Endometrial microvascular endothelial cells (primary cell): ENCODE results near the gene TTC12. TPM values are rescaled to one million over a fixed set of nuclear protein-coding genes. Genes with fewer than 3 reads are reported as not detected.
"Not testable (repeated sequence)": the region's sequence is repeated elsewhere in the genome, so short reads cannot be mapped to it uniquely, and the experiment has no call there.

Source experiments
- in situ Hi-C: cut with HindIII; loops from 2 replicates; pipeline ENCODE4 v1.10.0; 2017; ENCODE audit warnings: low sequenced_read_pairs, low pct_unique_long_range_greater_than_20kb; ENCODE audit errors: inconsistent ontology term
- total RNA-seq: library from RNA; depleted of rRNA; stranded (reverse); fragments of >200 nt; gene quantifications from one replicate; pipeline ENCODE4 v1.2.3, GENCODE V29; 2015; ENCODE audit errors: inconsistent ontology term

The TTC12 gene
- total RNA-seq, 1 donor from 2014 or later, result 4.8 TPM

DNA sequence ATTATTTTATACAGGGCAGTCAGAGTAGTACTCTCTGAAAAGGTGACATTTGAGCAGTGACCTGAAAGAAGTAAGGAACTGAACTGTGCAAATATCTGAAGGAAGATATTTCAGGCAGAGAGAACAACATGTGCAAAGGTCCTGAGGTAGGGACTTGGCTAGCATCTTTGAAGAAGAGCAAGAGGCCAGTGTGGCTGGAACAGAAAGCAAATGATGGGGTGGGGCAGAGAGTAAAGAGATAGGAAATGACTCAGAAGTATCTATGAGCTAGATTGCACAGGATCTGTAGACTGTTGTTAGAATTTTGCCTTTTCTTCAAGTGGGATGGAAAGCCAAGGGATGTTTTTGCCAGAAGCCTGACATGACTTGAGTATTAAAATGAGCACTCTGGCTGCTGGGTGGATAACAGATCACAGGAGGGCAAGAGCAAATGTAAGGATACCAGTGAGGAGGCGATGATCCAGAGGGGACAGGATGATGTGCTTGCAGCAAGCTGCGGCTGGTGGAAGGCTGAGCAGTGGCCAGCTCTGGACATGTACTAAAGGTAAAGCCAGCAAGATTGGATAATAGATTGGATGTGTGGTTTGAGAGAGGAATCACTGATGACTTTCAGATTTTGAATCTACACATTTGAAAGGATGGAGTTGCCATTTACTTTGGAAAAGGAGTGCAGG is 33.2 kb upstream of the TTC12 start:
- in situ Hi-C loops, result no loop called here

DNA sequence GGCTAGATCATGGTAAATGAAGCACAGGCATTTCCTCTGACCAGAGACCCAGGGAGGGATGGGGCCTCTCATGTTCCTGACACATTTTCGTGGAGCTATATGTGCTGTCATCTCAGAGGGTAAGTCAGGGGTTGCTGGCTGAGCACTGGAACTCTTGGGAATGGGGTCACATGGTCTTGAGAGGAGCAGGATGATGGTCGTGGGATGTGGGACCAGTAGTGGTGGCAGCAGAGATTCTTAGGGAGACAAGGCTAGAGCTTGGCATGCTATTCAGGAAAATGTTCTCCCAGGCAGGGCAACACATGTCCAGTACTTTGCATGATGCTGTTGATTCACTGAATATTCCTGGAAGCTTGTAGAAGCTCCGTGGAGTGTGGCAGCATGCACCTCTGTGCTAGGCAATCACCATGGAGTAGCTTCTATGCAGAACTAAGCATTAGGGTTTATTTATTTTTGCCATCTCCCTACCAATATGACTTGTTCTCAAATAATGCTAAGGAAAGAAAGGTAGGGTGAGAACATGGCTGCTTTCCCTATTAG is 31.4 kb upstream of the TTC12 start:
- in situ Hi-C loops, result no loop called here

DNA sequence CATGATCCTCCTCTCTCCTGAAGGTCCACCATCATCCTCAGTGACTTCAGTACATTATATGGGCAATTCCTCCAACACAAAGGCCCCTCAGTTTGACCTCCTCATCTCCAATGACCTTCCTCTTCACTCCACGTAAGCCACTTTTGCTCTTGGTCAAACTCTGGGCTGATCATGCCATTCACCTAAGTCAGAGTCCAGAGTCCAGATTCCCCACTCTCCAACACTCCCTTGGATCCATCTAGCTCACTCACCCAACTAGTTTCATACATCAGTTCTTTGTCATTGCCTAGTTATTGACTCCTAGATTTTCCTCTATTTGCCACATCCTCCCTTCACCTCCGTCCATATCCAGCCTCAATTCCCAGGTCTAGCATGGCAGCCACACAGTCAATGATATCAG is 30.5 kb upstream of the TTC12 start:
- in situ Hi-C loops, result no loop called here

DNA sequence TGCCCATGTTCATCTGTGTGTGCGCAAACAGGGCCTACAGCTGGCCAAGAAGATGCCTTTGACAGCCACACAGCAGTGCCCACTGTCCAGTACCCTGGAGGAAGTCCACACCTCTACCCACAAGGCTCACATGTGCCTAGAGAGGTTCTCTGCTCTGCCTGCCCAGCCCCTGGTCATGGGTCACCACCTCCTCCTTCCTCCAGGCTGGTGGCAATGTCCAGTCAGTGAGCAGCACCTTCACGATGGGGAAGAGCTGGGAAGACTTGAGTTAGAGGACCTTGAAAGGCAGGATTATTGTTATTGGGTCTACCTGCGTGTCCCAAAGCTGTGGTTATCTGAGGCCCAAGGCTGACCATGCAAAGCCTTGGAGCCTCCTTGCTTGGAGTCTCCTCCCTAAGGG is 28.4 kb upstream of the TTC12 start:
- in situ Hi-C loops, result no loop called here

DNA sequence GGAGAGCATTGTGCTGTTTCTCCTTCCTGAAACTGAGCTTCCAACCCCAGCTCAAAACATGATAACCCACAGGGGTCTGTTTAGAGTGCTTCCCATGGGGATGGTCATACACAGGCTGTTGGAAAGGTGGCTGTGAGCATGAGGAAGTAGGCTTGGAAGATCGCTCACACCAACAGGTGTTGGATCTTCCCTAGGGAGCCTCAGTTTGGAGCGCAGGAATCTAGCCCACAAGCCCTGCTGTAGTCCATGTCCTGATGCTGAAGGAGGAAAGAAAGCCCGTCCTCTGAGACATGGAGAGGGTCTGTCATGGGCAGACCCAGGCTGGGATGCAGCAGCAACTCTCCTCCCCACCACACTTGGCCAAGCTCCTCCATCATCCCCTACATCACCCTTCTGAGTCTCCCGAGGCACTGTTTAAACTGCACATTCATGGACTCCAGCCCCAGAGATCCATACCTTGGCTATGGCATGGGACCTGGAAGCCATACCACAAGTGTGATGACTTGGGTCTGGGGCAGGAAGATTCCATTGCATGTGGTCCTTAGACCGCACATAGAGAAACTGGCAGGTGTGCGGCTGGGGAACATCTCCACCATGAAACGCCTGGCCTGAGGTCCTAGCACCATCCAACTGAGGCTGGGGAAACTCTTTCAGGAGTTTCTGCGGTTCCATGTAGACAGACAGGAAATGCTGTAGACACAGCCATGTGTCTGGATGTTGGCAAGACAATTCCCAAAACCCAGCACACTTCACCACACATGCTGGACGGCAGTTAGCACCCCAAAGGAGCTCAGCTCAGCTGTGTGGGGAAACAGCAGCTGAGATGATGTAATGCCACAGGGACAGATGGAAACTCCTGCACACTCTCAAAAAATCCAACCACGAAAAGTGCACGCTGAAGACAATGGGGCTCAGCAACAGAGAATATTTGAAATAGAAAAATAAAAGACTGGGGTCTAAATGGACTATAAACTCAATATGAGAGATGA is 27.6 kb upstream of the TTC12 start:
- in situ Hi-C loops, result no loop called here

DNA sequence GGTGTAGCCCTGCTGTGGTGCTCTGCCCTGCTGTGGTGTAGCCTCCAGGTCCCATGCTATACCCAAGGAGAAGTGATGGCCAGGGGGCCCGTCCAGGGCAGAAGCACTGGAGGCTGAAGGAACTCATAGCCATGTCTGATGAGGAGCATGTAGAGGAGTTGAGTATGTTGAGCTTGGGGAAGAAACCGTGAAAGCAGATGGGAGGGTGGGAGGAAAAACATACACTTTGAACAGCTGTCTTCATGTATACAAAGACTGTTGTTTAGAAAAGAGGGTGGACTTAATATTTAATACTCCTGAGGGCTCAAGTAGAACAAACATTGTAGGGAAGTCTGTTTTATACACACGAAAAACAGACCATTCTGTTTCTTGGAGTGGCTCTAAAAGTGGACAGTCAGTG is 26.6 kb upstream of the TTC12 start:
- in situ Hi-C loops, result no loop called here

DNA sequence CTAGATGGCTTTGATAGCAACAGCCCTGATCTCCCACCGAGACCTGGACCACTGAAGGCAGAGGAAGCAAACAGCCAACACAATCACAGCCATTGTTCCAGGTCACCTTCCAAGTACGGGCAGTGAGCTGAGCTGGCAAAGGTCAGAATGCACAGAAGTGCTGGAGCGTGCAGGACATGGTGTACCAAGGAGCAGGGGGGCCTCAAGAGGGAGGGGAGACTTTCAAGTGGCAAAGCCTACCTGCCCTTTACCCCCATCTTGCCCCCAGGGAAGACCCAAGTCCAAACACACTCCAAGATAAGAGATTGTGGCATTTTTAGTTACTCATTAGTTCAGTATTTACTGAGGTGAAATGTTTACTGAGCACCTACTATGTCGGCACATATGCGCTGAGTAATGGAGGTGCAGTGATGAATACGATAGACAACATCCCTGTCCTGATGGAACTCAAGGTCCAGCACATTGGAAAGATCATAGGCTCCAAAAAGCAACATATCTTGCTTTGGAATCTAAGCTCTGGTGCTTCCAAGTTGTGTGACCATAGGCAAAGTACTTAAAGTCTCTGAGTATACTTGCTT is 26.0 kb upstream of the TTC12 start:
- in situ Hi-C loops, result no loop called here

DNA sequence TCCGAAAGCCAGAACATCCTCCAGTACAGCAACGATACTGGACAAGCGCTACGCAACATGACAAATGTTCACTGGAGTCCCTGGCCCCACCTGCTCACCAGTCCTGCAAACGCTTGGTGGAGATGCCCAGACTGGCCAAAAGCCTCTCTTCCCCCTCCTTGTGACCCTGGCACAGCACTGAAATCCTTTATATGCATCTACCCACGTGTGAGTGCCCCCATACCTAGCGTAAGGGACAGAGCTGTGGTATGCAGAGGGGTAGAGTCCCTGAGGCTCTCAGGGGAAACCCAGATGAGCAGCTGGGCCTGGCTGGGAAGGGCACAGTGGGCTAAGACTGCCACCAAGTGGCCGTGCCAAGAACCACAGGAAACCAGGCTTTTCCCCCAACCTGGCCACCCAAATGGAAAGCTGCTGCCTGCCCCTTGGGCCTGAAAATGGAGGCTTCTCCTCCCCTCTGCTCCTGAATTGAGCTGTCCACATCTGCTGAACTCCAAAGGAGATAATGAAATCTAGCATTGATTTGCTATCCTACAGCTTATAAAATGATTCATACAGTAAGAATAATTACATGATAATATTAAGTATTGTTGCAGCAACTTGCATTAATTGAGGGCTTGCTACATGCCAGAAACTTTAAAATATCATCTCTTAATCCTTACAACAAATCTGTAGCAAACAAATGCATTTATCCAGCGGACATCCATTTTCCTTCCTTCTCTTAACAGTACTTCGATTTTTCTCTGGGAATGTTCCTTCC is 24.8 kb upstream of the TTC12 start:
- in situ Hi-C loops, result no loop called here

DNA sequence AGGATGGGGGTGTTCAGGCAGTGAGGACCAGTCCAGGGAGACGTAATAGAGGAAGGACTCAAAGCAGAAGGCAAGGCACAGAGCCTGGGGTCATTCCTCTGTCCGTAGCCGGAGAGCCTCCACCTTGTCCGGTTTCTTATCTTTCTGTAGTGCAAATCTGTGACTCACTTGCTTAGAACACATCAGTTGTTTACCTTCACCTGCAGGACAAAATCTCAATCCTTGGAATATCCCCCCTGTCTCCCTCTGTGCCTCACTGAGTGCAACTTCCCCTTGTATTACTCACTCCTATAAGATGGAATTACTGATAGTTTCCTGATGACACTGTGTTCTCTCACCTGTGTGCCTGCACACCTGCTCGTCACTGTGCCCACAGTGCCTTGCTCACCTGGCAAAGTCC is 20.4 kb upstream of the TTC12 start:
- in situ Hi-C loops, result no loop called here

DNA sequence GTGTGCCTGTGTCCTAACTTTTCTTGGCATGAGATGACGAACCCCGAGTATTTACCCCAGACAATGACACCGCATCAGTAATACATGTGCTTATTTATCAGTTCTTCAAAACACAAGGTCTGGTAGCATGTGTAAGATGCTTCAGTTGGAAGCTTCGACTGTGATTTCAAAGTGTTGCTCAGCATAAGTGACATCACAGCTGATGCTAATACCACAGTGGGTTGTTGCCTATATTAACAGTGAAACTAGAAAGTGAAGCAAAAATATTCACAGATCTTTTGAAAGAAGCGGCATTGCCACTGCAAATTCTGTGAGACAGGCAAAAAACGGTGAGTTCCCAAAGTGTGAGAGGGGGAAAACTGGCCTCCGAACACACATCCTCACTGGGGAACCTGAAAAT is 18.4 kb upstream of the TTC12 start:
- in situ Hi-C loops, result no loop called here

DNA sequence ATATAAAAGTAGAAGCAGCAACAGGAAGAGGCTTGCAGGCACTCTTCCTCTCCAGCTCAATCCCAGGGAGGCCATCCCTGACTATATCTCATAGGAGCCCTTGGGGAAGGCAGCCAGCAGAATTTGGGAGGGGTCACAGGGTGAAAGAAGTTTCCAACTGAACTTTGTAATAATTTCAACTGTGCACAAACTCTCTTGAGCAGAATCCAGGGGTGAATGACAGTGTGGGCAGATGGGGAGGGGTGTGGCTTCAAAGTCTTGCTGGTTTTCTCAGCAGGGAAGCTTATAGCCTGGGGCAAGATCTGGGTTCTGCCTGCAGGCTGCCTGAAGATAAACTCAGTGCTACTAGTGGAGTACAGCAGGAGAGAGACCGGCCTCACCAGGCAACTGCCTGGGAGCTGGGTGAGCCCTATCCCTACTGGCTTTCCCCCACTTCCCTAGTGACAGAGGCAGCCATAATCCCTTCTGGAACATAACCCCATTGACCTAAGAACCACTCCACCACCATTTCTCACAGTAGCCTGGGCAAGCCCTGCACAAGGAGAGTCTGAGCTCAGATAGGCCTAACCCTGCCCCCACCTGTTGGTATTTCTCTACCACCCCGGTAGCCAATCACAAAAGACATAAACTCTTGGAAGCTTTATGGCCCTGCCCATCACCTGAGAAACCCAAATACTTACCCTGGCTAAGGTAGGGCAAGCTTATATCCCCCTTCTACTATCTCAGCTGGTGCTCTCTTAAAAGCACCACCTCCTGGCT is 17.8 kb upstream of the TTC12 start:
- in situ Hi-C loops, result no loop called here

DNA sequence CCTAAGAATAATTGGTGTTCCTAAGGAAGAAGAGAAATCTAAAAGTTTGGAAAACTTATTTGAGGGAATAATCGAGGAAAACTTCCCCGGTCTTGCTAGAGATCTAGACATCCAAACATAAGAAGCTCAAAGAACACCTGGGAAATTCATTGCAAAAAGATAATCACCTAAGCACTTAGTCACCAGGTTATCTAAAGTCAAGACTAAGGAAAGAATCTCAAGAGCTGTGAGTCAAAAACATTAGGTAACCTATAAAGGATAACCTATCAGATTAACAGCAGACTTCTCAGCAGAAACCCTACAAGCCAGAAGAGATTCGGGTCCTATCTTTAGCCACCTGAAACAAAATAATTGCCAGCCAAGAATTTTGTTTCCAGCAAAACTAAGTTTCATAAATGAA is 15.9 kb upstream of the TTC12 start:
- in situ Hi-C loops, result not testable (repeated sequence)

DNA sequence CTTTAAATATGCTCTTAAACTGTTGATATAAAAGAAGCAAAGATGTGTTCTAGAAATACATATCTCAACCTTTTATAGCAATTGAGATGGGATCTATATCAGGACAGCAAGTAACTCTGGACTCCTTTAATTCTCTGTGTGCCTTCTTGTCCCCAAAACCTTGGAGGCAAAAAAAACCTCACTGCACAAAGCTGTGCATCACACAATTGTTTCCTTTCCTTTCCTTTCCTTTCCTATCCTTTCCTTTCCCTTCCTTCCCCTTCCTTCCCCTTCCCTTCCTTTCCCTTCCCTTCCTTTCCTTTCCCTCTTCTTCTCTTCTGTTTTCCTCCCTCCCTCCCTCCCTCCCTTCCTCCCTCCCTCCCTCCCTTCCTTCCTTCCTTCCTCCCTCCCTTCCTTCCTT is 9.5 kb upstream of the TTC12 start:
- in situ Hi-C loops, result no loop called here

DNA sequence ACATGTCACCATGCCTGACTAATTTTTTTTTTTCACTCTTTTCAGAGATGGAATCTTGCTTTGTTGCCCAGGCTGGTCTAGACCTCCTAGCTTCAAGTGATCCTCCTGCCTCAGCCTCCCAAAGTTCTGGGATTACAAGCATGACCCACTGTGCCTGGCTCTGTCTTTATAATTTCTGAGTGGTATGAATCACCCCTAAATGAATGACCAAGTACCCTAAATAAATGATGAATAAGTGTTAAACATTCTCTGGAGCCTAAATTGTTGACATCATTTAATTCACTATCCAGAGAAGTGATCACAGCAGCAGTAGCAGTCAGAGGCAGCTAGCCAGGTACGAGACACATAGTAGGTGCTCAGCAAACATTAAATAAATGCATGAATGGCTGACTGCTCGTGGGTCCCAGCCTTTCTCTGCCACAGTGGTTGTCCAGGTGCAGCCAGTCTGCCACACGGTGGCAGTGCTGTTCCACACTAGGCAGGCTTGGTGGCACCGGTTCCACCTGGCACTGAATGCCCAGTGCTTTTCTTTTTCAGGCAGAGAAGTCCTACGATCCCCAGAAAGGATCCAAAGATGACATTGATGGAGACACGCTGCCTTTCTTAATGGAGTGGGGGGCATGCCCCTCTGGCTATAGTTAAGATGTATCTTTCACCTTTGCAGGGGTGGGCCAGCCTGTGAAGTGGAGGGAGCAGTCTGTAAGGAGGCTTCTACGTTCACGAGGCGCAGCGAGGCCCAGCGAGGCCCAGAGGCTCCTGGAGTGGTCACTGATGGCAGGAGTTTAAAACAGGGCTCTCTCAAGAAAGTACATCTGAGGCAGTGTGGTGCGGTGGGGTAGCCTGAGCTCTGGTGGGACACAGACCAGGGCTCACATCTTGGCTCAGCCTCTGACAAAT is 8.7 kb upstream of the TTC12 start:
- in situ Hi-C loops, result no loop called here

DNA sequence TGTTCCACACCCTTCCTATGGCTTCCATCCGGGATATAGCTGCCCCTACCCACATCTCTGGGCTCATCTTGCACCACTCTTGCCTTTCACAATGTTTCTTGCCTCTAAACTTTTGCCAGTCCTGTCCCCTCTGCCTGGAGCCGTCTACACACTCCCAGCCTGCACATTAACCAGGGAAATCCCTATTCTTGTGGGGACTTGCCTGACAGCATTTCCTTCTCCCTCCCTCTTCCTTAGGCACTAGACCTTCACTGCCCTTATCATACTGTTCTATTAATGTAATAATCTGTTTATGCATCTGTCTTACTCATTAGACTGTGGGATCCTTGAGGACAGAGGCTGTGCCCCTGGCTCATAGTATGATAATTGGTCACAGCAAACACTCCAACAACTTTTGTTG is 5.8 kb upstream of the TTC12 start:
- in situ Hi-C loops, result no loop called here

DNA sequence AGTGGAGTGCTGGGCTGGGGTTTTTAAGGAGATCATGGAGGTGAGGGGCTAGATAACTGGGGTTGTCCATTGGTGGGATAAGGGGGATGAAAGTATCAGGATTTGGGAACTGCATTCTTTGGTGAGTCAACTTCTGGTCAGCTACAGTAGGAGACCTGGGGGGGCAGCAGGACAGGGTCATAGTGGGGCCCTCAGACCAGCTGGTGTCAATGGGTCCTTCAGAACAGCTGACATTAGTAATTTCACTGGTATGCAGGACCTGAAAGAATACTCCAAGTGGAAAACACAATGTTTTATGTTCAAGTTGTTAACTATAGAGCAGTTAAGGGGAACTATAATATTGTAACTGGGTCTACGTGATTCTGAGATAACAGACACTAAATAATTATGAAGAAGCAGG is 2.8 kb upstream of the TTC12 start:
- in situ Hi-C loops, result no loop called here

DNA sequence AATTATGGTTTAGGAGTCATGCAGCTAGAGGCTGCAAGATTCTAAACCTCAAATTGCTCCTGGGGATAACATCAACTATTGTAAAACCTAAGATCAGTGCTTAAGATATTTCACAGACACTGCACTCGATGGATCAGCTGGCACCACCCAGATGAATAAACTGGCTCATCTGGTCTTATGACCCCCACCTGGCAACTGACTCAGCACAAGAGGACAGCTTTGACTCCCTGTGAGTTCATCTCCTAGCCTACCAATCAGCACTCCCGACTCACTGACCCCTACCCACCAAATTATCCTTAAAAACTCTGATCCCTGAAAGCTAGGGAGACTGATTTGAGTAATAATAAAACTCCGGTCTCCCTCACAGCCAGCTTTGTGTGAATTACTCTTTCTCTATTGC is 782 bp upstream of the TTC12 start:
- in situ Hi-C loops, result no loop called here

DNA sequence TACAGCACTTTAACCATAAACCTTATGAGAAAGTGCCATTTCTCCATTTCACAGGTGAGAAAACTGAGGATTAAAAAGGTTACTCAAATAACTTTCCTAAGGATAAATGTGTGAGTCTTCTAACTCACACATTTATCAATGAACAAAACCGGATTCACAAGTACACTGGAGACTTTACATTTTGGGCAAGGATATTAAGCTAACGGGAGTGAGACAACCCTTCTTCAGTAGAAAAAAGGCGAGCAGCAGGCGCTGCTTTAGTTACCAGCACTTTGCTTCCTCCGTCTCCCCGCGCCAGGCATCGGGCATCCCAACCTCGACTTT is 356 bp upstream of the TTC12 start:
- in situ Hi-C loops, result no loop called here
